ENCODE measurements around the gene FAM47A.

- TF ChIP-seq, protein P1, sequence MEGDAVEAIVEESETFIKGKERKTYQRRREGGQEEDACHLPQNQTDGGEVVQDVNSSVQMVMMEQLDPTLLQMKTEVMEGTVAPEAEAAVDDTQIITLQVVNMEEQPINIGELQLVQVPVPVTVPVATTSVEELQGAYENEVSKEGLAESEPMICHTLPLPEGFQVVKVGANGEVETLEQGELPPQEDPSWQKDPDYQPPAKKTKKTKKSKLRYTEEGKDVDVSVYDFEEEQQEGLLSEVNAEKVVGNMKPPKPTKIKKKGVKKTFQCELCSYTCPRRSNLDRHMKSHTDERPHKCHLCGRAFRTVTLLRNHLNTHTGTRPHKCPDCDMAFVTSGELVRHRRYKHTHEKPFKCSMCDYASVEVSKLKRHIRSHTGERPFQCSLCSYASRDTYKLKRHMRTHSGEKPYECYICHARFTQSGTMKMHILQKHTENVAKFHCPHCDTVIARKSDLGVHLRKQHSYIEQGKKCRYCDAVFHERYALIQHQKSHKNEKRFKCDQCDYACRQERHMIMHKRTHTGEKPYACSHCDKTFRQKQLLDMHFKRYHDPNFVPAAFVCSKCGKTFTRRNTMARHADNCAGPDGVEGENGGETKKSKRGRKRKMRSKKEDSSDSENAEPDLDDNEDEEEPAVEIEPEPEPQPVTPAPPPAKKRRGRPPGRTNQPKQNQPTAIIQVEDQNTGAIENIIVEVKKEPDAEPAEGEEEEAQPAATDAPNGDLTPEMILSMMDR (conservative IDR thresholded peaks at IDR 0.05): no peak
- TF ChIP-seq ZFX (IDR thresholded peaks at IDR 0.05): no peak
Observed at GRCh38 chrX:34147345-34147744, 15.2 kb upstream of the FAM47A start.
